GM10266 (cell line): ENCODE data around the gene LEFTY1.

Experiments
- DNase-seq: peaks from one replicate; pipeline ENCODE4 v3.0.0; 2012; ENCODE audit errors: extremely low spot score
- CTCF ChIP-seq: IDR thresholded peaks from 2 replicates; pipeline ENCODE4 v1.5.1; 2012; ENCODE audit warnings: mild to moderate bottlenecking, low read depth; ENCODE audit not compliant: control insufficient read depth, insufficient read depth; ENCODE audit errors: missing control alignments

The LEFTY1 gene

DNA sequence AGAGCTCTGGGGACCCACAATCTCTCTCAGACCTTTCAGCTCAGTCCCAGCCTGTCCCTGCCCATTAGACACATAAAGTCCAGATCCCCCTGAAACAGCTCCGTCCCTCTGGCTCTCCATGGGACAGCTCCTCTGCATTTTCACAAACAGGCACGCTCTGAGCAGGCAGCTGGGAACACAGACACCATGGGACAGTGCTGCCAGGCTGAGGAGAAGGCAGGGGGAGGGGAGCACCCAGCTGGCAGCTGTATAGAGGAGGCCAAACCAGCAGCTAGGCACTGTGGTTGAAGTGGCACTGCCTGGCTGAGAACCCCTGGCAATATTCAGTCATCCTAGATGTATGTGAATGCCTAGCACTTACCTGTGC, 8.7 kb downstream of the LEFTY1 start:
- DNase-seq: no peak
- TF ChIP-seq CTCF: no peak

DNA sequence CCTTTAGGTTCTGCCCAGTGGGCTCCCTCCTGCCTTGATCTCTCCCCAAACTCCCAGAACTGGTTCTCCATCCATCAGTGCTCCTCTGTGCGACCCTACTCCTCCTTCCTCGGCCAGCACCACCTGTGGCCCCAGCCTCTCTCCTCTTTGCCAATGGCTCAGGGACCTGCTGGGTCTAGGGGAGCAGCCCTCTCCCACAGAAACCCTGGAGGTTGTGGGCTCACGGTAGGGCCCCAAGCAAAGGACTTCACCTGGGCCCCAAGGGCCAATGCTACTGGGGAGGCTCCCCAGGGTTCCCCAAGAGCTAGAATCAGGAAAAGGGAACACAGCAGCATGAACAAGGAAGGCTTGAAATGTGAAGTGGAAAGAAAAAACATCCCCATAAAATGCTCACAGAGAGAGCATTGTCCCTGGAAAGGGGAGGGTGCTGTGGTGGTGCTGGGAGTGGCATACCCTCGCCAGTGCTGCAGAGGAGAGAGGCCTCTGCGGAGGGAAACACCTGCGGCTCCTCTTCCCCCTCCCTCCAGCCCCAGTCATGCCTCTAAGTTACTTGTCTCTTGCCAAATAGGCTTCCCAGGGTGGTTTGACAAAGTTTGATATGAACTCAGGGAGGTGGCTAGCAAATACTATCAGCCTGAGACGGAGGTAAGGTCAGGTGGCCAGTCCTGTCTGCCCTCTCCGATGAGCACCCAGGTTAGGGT, 9.3 kb downstream of the LEFTY1 start:
- DNase-seq: no peak
- TF ChIP-seq CTCF: no peak

GRCh38 chr1:225878282-225878681, 10.7 kb downstream of the LEFTY1 start:
- TF ChIP-seq CTCF: no peak
- DNase-seq: no peak

GRCh38 chr1:225877580-225877979, 11.4 kb downstream of the LEFTY1 start:
- TF ChIP-seq CTCF: peak; percentile 28
- no peak for DNase-seq

- DNase-seq: no peak
- TF ChIP-seq CTCF: no peak
Measured at GRCh38 chr1:225876900-225877510, 11.9 kb downstream of the LEFTY1 start.

GRCh38 chr1:225875044-225875815, 13.7 kb downstream of the LEFTY1 start:
- no peak for DNase-seq
- no peak for TF ChIP-seq CTCF

DNA sequence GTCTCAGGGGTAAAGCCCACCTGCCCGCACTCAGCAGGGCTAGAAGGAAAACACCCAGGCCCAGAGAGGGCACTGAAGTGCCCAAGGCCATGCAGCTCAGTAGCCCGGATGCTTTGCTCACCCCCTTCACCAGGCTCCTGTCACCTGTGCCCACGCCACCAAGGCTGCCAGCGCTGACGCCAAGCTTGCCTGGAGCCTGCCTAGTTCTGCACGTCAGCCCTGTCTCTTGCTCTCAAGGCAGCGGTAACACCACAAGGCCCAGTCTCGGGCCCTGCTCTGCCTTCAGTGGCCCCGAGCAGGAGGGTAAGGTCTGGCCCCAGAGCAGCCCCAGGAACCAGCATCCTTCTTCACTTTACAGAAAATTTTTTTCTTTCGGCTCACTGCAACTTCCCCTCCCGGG, 14.5 kb downstream of the LEFTY1 start:
- DNase-seq: no peak
- TF ChIP-seq CTCF: no peak
